Astrocyte of the cerebellum (primary cell): ENCODE data around the gene AMH.
"Not testable (repeated sequence)": the region's sequence is repeated elsewhere in the genome, so short reads cannot be mapped to it uniquely, and the experiment has no call there.

Source experiments
- DNase-seq: peaks from one replicate; pipeline ENCODE4 v3.0.0-alpha.2; 2011; ENCODE audit warnings: low read depth
- H3K4me3 ChIP-seq: 2 replicates; pipeline ENCODE4 v1.5.1; 2011; ENCODE audit warnings: mild to moderate bottlenecking, low read depth, low read length, moderate library complexity
- in situ Hi-C: cut with HindIII; loops from 2 replicates; pipeline ENCODE4 v1.10.0; 2017; ENCODE audit warnings: low sequenced_read_pairs
- TF ChIP-seq, protein P1 (sequence below): IDR thresholded peaks from 2 replicates; pipeline ENCODE4 v1.5.1; 2012; ENCODE audit warnings: low read length, low read depth, moderate library complexity, mild to moderate bottlenecking; ENCODE audit errors: missing control alignments

AMH gene

DNA sequence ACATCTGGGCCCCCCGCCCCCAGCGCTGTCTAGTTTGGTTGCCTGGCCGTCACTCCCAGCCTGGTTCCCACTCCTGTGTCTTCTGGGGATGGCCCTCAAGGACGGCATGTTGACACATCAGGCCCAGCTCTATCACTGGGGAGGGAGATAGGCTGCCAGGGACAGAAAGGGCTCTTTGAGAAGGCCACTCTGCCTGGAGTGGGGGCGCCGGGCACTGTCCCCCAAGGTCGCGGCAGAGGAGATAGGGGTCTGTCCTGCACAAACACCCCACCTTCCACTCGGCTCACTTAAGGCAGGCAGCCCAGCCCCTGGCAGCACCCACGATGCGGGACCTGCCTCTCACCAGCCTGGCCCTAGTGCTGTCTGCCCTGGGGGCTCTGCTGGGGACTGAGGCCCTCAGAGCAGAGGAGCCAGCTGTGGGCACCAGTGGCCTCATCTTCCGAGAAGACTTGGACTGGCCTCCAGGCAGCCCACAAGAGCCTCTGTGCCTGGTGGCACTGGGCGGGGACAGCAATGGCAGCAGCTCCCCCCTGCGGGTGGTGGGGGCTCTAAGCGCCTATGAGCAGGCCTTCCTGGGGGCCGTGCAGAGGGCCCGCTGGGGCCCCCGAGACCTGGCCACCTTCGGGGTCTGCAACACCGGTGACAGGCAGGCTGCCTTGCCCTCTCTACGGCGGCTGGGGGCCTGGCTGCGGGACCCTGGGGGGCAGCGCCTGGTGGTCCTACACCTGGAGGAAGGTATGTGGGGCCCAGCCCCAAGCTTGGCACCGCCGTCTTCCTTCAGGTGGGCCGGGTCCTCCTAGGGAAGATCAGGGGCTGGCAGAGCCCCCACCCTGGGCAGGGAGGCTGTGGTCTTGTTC lies at the start of gene AMH:
Gene AMH (plus strand): TSS at position 314 of the 857 bp plus-strand sequence. CDS start 10 bp downstream, at position 324.
- DNase-seq = no peak
- TF ChIP-seq, protein P1, sequence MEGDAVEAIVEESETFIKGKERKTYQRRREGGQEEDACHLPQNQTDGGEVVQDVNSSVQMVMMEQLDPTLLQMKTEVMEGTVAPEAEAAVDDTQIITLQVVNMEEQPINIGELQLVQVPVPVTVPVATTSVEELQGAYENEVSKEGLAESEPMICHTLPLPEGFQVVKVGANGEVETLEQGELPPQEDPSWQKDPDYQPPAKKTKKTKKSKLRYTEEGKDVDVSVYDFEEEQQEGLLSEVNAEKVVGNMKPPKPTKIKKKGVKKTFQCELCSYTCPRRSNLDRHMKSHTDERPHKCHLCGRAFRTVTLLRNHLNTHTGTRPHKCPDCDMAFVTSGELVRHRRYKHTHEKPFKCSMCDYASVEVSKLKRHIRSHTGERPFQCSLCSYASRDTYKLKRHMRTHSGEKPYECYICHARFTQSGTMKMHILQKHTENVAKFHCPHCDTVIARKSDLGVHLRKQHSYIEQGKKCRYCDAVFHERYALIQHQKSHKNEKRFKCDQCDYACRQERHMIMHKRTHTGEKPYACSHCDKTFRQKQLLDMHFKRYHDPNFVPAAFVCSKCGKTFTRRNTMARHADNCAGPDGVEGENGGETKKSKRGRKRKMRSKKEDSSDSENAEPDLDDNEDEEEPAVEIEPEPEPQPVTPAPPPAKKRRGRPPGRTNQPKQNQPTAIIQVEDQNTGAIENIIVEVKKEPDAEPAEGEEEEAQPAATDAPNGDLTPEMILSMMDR = no peak
- H3K4me3 ChIP-seq = no peak within 1 kb of the TSS
- in situ Hi-C loops = no loop called here

DNA sequence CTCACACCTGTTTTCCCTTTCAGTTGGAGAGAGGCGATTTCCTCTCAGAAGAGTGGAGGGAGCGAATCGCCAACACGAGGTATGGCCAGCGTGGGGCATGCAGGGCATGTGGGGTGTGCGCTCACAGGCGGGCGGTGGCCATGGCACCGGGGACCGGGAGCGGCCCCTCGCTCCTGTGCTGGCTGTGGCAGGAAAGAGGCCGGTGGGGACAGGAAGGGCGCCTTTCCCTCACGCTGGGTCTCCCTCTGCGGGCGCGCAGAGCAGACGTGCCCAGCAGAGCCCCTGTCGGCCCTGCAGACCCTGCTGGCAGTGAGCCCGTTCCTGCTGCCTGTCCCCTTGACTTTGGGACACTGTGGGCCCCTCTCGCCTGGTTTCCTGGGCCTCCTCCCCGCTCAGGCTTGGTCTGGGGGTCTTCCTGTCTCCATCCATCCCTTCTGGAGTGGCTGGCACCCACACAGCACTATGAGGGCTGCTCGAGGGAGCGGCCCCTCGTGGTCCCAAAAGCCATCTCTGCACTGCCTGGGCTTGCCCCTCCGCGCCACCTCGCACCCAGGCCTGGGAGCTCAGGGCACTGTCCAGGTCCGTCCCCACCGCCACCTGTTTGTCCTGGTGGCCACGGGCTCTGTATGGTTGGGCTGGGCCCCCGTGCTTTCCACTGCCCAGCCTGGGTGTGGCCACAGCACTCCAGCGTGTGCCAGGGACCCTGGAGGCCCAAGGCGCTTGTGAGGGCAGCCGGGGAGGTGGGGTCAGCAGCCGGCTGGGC lies 49.1 kb upstream of the AMH start:
- H3K4me3 ChIP-seq = no peak overlapping the region
- TF ChIP-seq, protein P1 = no peak
- in situ Hi-C loops = no loop called here
- DNase-seq = no peak

DNA sequence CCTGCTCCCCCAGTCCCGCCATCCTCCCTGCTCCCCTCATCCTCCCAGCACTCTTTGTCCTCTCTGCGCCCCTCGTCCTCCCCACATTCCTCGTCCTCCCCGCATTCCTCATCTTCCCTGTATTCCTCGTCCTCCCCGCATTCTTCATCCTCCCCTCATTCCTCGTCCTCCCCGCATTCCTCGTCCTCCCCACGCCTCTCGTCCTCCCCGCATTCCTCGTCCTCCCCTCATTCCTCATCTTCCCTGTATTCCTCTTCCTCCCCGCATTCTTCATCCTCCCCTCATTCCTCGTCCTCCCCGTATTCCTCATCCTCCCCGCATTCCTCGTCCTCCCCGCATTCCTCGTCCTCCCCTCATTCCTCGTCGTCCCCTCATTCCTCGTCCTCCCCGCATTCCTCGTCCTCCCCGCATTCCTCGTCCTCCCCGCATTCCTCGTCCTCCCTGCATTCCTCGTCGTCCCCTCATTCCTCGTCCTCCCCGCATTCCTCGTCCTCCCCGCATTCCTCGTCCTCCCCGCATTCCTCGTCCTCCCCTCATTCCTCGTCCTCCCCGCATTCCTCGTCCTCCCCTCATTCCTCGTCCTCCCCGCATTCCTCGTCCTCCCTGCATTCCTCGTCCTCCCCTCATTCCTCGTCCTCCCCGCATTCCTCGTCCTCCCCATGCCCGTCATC lies 48.4 kb upstream of the AMH start:
- DNase-seq, in situ Hi-C loops, H3K4me3 ChIP-seq: not testable (repeated sequence)

- no peak for DNase-seq
- no peak overlapping the region for H3K4me3 ChIP-seq
- TF ChIP-seq, protein P1 = no peak
- in situ Hi-C loops = no loop called here
These were observed 47.5 kb upstream of the AMH start for GRCh38 chr19:2201473-2202148.

GRCh38 chr19:2202366-2202765 lies 46.8 kb upstream of the AMH start:
- in situ Hi-C loops = no loop called here
- no peak for DNase-seq
- H3K4me3 ChIP-seq = no peak overlapping the region
- TF ChIP-seq, protein P1 = no peak

DNA sequence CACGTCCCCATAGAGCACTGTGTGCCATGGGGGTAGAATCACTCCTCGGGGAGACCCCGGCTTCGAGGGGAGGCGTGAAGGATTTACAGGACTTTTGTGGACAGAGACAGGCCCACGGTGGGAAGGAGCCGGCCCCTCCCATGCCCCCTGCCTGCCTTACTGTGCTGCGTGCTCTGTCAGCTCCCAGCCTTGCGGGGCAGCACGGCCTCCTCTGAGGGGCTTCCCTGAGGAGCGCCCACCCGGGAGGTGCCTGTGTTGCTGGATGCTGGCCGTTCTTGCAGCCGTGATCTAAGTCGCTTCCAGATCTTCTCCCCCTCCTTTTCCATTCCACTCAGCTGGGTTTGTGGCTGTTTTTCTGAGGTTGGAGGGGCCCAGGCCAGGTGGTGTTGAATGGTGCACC lies 42.1 kb upstream of the AMH start:
- TF ChIP-seq, protein P1 = no peak
- no peak for DNase-seq
- in situ Hi-C loops = no loop called here
- H3K4me3 ChIP-seq = no peak overlapping the region
